Memory B cell (primary cell): ENCODE measurements around the gene AURKAIP1.
A peak's percentile ranks its signal among the peaks of the same experiment; 100 is the strongest.

Experiments used
- ATAC-seq: fragments of 150-1000 bp; cut with Tn5 transposase; 2 replicates; pipeline ENCODE4 v1.10.0; 2021; ENCODE audit warnings: low read depth, mild to moderate bottlenecking, moderate library complexity
- DNase-seq, 2 donors: peaks; one replicate each; pipeline ENCODE4 v3.0.0; 2022; ENCODE audit warnings: low spot score in 2 of 2
- H3K27ac Mint-ChIP-seq: one replicate; pipeline ENCODE4 v1.8.0; 2022; ENCODE audit warnings: mild to moderate bottlenecking, moderate library complexity, mixed read lengths
- H3K27me3 Mint-ChIP-seq: one replicate; pipeline ENCODE4 v1.8.0; 2022; ENCODE audit warnings: mixed read lengths
- H3K36me3 Mint-ChIP-seq: one replicate; pipeline ENCODE4 v1.8.0; 2022; ENCODE audit warnings: mild to moderate bottlenecking, mixed read lengths
- H3K4me1 Mint-ChIP-seq: one replicate; pipeline ENCODE4 v1.8.0; 2022; ENCODE audit warnings: mixed read lengths
- H3K4me3 Mint-ChIP-seq: one replicate; pipeline ENCODE4 v1.8.0; 2022; ENCODE audit warnings: mild to moderate bottlenecking, moderate library complexity, mixed read lengths
- H3K9me3 Mint-ChIP-seq: one replicate; pipeline ENCODE4 v1.8.0; 2022; ENCODE audit warnings: mixed read lengths

The AURKAIP1 gene

DNA sequence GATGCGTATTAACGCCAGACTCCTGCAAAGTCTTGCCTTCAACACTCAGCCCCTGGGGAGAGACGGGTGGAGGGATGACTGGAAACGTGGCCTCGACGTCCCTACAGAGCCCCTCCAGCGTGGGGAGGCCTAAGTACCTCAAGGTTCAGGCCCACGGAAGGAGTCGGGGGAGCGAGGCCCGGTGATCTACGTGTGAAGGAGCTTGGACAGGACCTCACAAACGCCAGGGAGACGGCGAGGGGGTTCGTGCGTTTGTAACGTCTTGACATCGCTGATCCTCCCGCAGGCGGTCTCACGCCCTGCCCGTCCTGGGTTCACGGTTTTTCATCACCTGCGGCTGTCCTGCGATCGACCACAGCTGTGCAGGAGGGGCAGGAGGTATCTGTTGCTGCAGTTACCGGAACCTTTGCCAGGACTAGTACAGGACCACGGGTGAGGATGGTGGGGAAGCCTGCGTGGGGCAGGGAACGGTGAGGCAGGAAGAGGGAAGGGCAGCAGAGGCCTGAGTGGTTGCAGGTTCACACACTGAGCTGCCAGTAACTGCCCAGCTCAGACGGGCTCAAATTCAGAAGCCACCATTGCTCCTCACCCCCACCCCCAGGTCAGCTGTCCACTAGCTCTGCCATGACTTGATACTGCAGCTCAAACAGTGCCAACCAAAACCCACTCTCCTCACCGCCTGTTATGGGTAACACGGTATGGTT lies 25.0 kb upstream of the AURKAIP1 start:
- Mint-ChIP-seq H3K36me3 (peaks cover 15% of the 10 kb centered on the region), H3K27ac (peak overlapping the region; percentile 90), H3K4me3 (peak overlapping the region; percentile 92), H3K27me3 (no peaks in the 10 kb centered on the region), H3K9me3 (no peaks in the 10 kb centered on the region), H3K4me1 (peaks cover 33% of the 10 kb centered on the region)
- DNase-seq: no peak
- ATAC-seq: no peak

DNA sequence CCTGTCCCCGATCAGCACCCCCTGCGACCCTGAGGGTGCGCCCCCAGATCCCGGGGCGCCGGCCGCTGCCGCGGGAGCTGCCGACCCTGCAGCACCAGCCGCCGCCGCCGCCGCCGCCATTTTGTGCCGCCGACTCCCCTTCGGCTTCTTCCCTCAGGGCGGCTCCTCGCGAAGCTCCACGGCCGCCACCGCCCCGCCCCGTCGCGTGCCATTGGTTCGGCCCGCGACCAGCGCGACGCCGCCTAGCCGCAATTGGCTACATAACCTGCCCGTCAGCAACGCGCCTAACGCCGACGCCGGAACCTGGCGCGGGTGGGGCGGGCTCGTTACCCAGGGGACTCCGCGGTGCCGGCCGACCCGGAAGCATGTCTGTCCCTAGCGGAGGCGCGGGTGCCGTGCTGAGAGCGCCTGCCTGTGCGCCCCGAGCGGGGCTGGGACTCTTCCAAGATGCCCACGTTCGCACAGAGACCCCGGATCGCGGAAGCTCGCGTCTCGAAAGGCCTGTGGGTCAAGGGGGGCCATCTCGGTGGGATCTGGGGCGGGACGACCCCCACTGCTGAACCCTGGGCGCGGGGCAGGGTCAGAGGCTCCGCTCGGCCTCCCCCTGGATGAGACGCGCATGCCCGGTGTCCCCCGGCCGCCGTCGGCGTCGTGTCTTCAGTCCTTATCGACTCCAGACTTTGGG lies 24.3 kb upstream of the AURKAIP1 start, which contains the start of gene CCNL2:
TSS of gene CCNL2 (minus strand) at position 149 of the 685 bp plus-strand sequence. CDS start at position 120, 29 bp downstream.
- H3K4me1 Mint-ChIP-seq: peaks cover 33% of the 10 kb centered on the region
- H3K4me3 Mint-ChIP-seq: peak within 1 kb of the TSS; percentile 92
- peaks cover 12% of the 10 kb centered on the region for H3K36me3 Mint-ChIP-seq

GRCh38 chr1:1398677-1399186 lies 23.7 kb upstream of the AURKAIP1 start:
- H3K27ac Mint-ChIP-seq: peak overlapping the region; percentile 90
- peaks cover 32% of the 10 kb centered on the region for H3K4me1 Mint-ChIP-seq
- H3K36me3 Mint-ChIP-seq: peaks cover 11% of the 10 kb centered on the region
- H3K4me3 Mint-ChIP-seq: peak overlapping the region; percentile 92
- peak; percentile 1 for ATAC-seq
- no peak for DNase-seq
- no peaks in the 10 kb centered on the region for H3K27me3 Mint-ChIP-seq
- no peaks in the 10 kb centered on the region for H3K9me3 Mint-ChIP-seq

More for the DNA sequence above, 24.3 kb upstream of the AURKAIP1 start, which contains the start of gene CCNL2:
- Mint-ChIP-seq H3K27me3 (no peaks in the 10 kb centered on the region), H3K9me3 (no peaks in the 10 kb centered on the region), H3K27ac (peak within 1 kb of the TSS; percentile 90)
- ATAC-seq (peak; percentile 93), DNase-seq (peak; percentile 98 to 99)

- ATAC-seq (no peak), DNase-seq (no peak)
- peaks cover 9% of the 10 kb centered on the region for H3K36me3 Mint-ChIP-seq
Measured at GRCh38 chr1:1397839-1398523, 23.0 kb upstream of the AURKAIP1 start.

GRCh38 chr1:1395166-1395565 lies 20.2 kb upstream of the AURKAIP1 start:
- no peaks in the 10 kb centered on the region for H3K9me3 Mint-ChIP-seq
- ATAC-seq: no peak
- no peak overlapping the region for H3K27ac Mint-ChIP-seq
- no peaks in the 10 kb centered on the region for H3K27me3 Mint-ChIP-seq
- H3K36me3 Mint-ChIP-seq: peaks cover 18% of the 10 kb centered on the region
- peaks cover 17% of the 10 kb centered on the region for H3K4me1 Mint-ChIP-seq
- no peak overlapping the region for H3K4me3 Mint-ChIP-seq
- no peak for DNase-seq

More at GRCh38 chr1:1397839-1398523, 23.0 kb upstream of the AURKAIP1 start:
- Mint-ChIP-seq H3K4me1 (peaks cover 29% of the 10 kb centered on the region), H3K4me3 (peak overlapping the region; percentile 92), H3K27me3 (no peaks in the 10 kb centered on the region), H3K27ac (peak overlapping the region; percentile 62), H3K9me3 (no peaks in the 10 kb centered on the region)

DNA sequence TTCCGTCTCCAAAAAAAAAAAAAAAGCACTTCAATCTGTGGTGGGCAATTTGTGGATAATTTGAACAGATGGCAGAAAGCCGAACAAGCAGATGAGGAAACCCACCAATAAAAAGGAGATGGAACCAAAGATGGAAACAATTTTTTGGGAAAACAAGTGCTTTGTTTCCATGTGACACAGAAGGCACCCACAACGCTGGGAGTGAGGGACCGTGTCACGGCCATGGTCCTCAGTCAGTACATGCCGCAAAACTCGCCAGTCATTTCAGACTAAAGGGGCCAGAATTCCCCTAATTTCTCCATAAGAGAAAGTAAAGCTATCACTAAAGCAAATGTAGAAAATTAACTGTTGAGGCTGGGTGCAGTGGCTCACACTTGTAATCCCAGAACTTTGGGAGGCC lies 19.1 kb upstream of the AURKAIP1 start:
- peaks cover 24% of the 10 kb centered on the region for H3K36me3 Mint-ChIP-seq
- H3K27me3 Mint-ChIP-seq: no peaks in the 10 kb centered on the region
- no peak overlapping the region for H3K27ac Mint-ChIP-seq
- H3K4me3 Mint-ChIP-seq: no peak overlapping the region
- ATAC-seq (no peak), DNase-seq (no peak)
- peaks cover 11% of the 10 kb centered on the region for H3K4me1 Mint-ChIP-seq
- H3K9me3 Mint-ChIP-seq: no peaks in the 10 kb centered on the region

DNA sequence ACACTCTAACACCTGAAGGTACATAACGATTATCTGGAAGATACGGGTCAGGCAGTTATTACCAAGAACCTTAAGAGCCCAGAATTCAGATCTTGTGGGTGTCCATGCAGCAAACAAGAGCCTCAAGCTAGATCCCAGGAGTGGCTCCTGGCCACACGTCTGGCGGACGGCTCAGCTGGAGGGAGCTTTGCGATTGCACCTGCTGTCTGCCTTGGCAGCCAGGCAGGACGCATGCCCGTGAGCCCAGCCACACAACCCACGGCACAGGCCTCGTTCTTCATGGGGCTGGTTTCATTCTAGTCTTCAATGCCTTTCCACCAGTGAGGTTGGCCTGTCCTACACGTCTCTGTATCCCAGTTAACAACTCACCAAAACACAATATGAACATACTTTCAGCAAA lies 18.4 kb upstream of the AURKAIP1 start:
- no peak for ATAC-seq
- H3K4me1 Mint-ChIP-seq: peaks cover 11% of the 10 kb centered on the region
- no peaks in the 10 kb centered on the region for H3K9me3 Mint-ChIP-seq
- no peak overlapping the region for H3K4me3 Mint-ChIP-seq
- no peaks in the 10 kb centered on the region for H3K27me3 Mint-ChIP-seq
- peaks cover 25% of the 10 kb centered on the region for H3K36me3 Mint-ChIP-seq
- DNase-seq: no peak
- no peak overlapping the region for H3K27ac Mint-ChIP-seq

DNA sequence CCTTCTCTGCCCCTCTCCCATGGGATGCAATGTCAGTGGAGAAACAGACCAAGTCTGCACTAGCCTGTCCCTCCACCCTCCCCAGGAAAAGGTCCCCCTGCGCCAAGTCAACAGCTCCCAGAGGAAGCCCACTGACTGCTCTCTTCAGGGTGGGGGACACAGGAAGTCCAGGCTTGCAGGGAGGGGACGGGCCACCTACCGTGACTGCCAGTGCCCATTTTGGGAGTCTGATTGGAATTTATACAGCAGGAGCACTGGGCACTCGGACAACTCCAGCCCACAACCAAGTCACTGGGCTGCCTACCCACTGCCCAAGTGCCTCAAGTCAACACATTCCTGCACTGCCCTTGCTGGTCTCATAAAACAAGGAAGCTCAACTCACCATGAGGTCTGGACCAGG lies 18.0 kb upstream of the AURKAIP1 start:
- no peaks in the 10 kb centered on the region for H3K9me3 Mint-ChIP-seq

DNA sequence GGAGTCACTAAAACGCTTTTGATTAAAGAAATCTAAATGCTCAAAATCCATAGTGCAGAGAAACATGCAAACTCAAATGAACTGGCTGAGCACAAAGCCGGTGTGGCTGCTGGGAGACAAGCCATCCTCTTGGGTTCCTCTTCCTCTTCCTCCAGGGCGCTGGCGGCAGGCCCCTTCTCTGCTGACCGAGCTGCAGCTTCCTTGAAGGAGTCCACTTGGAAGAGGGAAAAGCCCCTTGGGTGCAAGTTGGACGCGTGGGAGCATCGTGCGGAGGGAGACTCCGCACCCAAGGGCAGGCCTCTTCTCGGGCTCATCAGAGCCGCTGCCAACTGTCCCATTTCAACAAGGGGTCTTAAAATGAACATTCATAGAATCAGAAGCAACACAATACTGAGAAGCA lies 16.2 kb upstream of the AURKAIP1 start:
- Mint-ChIP-seq H3K27ac (no peak overlapping the region), H3K27me3 (no peaks in the 10 kb centered on the region), H3K4me1 (peaks cover 9% of the 10 kb centered on the region), H3K9me3 (no peaks in the 10 kb centered on the region), H3K36me3 (peaks cover 39% of the 10 kb centered on the region), H3K4me3 (no peak overlapping the region)
- ATAC-seq (no peak), DNase-seq (no peak)

More for the DNA sequence above, 18.0 kb upstream of the AURKAIP1 start:
- no peak for ATAC-seq
- Mint-ChIP-seq H3K27ac (no peak overlapping the region), H3K36me3 (peaks cover 28% of the 10 kb centered on the region), H3K4me3 (no peak overlapping the region), H3K4me1 (peaks cover 9% of the 10 kb centered on the region), H3K27me3 (no peaks in the 10 kb centered on the region)
- no peak for DNase-seq

GRCh38 chr1:1390675-1391074 lies 15.7 kb upstream of the AURKAIP1 start:
- H3K4me3 Mint-ChIP-seq: no peak overlapping the region
- H3K36me3 Mint-ChIP-seq: peaks cover 41% of the 10 kb centered on the region
- ATAC-seq (no peak), DNase-seq (no peak)
- peaks cover 9% of the 10 kb centered on the region for H3K4me1 Mint-ChIP-seq
- no peaks in the 10 kb centered on the region for H3K9me3 Mint-ChIP-seq
- no peaks in the 10 kb centered on the region for H3K27me3 Mint-ChIP-seq
- H3K27ac Mint-ChIP-seq: no peak overlapping the region

DNA sequence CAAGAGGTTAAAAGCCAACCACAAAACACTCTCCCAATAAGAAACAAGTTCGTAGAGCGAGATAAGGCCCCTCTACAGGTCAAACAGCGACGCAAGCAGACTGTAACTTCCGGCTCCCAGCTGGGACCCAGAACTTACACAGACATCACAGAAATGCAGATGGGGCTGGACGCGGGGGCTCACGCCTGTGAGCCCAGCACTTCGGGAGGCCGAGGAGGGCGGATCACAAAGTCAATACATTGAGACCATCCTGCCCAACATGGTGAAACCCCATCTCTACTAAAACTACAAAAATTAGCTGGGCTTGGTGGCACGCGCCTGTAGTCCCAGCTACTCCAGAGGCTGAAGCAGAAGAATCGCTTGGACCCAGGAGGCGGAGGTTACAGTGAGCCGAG lies 13.1 kb upstream of the AURKAIP1 start:
- Mint-ChIP-seq H3K27ac (no peak overlapping the region), H3K36me3 (peaks cover 34% of the 10 kb centered on the region), H3K4me3 (no peak overlapping the region)

DNA sequence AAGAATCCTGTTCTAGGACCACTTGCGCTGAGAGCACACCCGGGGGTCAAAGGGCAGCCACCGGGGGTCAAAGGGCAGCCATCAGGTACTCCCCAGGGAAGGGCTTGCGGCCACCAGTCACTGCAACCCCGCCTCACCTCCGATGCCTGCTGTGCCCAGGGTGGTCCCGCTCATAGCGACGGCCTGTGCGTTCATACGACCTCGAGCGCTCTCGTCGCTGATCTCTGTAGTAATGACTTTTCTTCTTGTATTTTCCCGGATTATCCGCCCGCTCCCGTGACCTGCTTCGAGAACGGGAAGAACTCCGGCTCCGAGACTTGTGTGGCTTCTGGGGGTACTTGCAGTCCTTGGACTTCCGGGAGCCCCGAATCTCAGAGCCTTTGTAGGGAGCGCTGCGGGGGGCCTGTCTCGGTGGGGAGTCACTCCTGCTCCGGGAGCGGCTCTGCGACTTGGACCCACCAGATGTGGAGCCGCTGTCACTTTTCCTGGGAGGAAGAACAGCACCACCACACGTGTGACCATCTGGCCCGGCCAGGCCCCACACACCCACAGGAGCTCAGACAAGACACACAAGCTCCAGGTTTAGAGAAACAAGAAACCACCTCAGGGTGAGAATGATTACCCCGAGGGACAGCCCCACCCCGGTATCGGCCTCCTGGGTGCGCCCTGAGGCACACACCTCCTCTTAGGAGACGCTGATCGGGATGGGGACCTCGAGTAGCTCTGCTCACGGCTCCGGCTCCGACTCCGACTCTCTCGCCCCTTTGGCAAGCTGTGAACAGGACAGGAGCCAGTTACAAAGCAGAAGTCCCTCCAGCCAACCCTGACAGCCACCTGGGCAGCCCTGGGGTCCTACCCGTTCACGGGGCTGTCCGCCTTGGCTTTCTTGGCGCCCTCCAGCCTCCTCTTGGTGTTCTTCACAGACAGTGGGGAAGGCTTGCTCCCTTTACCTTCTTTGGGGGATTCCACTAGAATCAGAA lies 12.4 kb upstream of the AURKAIP1 start:
- no peak for ATAC-seq
- Mint-ChIP-seq H3K36me3 (peaks cover 33% of the 10 kb centered on the region), H3K4me3 (no peak overlapping the region), H3K27ac (no peak overlapping the region), H3K27me3 (no peaks in the 10 kb centered on the region), H3K9me3 (no peaks in the 10 kb centered on the region), H3K4me1 (peaks cover 5% of the 10 kb centered on the region)
- no peak for DNase-seq

More for the DNA sequence above, 13.1 kb upstream of the AURKAIP1 start:
- DNase-seq (no peak), ATAC-seq (no peak)
- Mint-ChIP-seq H3K27me3 (no peaks in the 10 kb centered on the region), H3K9me3 (no peaks in the 10 kb centered on the region), H3K4me1 (peaks cover 2% of the 10 kb centered on the region)

GRCh38 chr1:1385931-1386330 lies 10.9 kb upstream of the AURKAIP1 start:
- Mint-ChIP-seq H3K27me3 (no peaks in the 10 kb centered on the region), H3K9me3 (no peaks in the 10 kb centered on the region), H3K27ac (no peak overlapping the region), H3K36me3 (peaks cover 26% of the 10 kb centered on the region), H3K4me1 (peaks cover 11% of the 10 kb centered on the region), H3K4me3 (no peak overlapping the region)
- ATAC-seq (no peak), DNase-seq (no peak)
